AG04450 (cell line): Measurements from ENCODE around the gene INHBC. TPM values are rescaled to one million over a fixed set of nuclear protein-coding genes. Genes with fewer than 3 reads are reported as not detected.

Experiments used
- CTCF ChIA-PET: fragments of 300-600, 350-600 bp; formaldehyde crosslinking; extraction: SDS; loops from one replicate; lab custom pipeline; 2022; ENCODE audit warnings: antibody characterized with exemption, inconsistent platforms; lab: Charles Lee
- POLR2A ChIA-PET: fragments of 350-600 bp; formaldehyde crosslinking; extraction: SDS; loops from one replicate; lab custom pipeline; 2021; ENCODE audit warnings: antibody characterized with exemption, inconsistent platforms; lab: Yijun Ruan, JAX
- DNase-seq: peaks from one replicate; pipeline ENCODE4 v3.0.0-alpha.2; 2011; ENCODE audit warnings: low read depth, low spot score
- H3K27ac ChIP-seq: one replicate; pipeline ENCODE4 v1.5.1; 2012; ENCODE audit warnings: low read depth, low read length, control low read depth
- H3K27me3 ChIP-seq: one replicate; pipeline ENCODE4 v1.6.0; 2012; ENCODE audit warnings: low read length; ENCODE audit not compliant: control insufficient read depth, insufficient read depth
- H3K4me3 ChIP-seq: 2 replicates; pipeline ENCODE4 v1.5.1; 2011; ENCODE audit warnings: mild to moderate bottlenecking, low read depth, low read length, control low read depth
- H3K9me3 ChIP-seq: 2 replicates; pipeline ENCODE4 v1.5.1; 2012; ENCODE audit warnings: low read length; ENCODE audit not compliant: control insufficient read depth, insufficient read depth
- polyA minus RNA-seq: library from RNA; depleted of rRNA, polyadenylated mRNA; stranded (reverse); fragments of >200 nt; gene quantifications from 2 replicates; pipeline ENCODE4 v1.2.3, GENCODE V29; 2011; rRNA and poly(A)+ RNA removed
- polyA plus RNA-seq: library from polyadenylated mRNA; depleted of rRNA; stranded (reverse); fragments of >200 nt; gene quantifications from 2 replicates; pipeline ENCODE4 v1.2.3, GENCODE V29; 2011; rRNA removed
- TF ChIP-seq, protein P1 (sequence below): IDR thresholded peaks from 2 replicates; pipeline ENCODE4 v1.5.1; 2011; ENCODE audit warnings: low read depth, low read length, control low read depth, inconsistent platforms

The INHBC gene, protein sequence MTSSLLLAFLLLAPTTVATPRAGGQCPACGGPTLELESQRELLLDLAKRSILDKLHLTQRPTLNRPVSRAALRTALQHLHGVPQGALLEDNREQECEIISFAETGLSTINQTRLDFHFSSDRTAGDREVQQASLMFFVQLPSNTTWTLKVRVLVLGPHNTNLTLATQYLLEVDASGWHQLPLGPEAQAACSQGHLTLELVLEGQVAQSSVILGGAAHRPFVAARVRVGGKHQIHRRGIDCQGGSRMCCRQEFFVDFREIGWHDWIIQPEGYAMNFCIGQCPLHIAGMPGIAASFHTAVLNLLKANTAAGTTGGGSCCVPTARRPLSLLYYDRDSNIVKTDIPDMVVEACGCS
- polyA plus RNA-seq (not detected in 2 replicates), polyA minus RNA-seq (0.17 TPM in 1 of 2 replicates, not detected in the other)

GRCh38 chr12:57434517-57435223, at the start of gene INHBC:
TSS of gene INHBC (plus strand) at chr12:57434784. CDS start at chr12:57434887, 103 bp downstream.
- no peak for DNase-seq
- no peaks in the 10 kb centered on the region for H3K9me3 ChIP-seq
- CTCF ChIA-PET: interaction anchor here (1.3 kb wide), 1 partner anchor 18 kb away, joined by 5 read pairs; no protein-coding TSS in a partner anchor
- no peak within 1 kb of the TSS for H3K27ac ChIP-seq
- POLR2A ChIA-PET: no interaction called here
- TF ChIP-seq, protein P1, sequence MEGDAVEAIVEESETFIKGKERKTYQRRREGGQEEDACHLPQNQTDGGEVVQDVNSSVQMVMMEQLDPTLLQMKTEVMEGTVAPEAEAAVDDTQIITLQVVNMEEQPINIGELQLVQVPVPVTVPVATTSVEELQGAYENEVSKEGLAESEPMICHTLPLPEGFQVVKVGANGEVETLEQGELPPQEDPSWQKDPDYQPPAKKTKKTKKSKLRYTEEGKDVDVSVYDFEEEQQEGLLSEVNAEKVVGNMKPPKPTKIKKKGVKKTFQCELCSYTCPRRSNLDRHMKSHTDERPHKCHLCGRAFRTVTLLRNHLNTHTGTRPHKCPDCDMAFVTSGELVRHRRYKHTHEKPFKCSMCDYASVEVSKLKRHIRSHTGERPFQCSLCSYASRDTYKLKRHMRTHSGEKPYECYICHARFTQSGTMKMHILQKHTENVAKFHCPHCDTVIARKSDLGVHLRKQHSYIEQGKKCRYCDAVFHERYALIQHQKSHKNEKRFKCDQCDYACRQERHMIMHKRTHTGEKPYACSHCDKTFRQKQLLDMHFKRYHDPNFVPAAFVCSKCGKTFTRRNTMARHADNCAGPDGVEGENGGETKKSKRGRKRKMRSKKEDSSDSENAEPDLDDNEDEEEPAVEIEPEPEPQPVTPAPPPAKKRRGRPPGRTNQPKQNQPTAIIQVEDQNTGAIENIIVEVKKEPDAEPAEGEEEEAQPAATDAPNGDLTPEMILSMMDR: no peak
- H3K4me3 ChIP-seq: no peak within 1 kb of the TSS
- H3K27me3 ChIP-seq: no peaks in the 10 kb centered on the region

- DNase-seq: no peak
- TF ChIP-seq, protein P1: no peak
- Histone ChIP-seq H3K27me3 (no peaks in the 10 kb centered on the region), H3K27ac (no peak overlapping the region), H3K9me3 (peaks cover 3% of the 10 kb centered on the region; the same call in 1 of the 2 replicates), H3K4me3 (no peak overlapping the region)
- ChIA-PET CTCF (interaction anchor here (1.2 kb wide), 1 partner anchor 73 kb away, joined by 9 read pairs; no protein-coding TSS in a partner anchor), POLR2A (interaction anchor here (0.7 kb wide), 1 partner anchor 40 kb away, joined by 3 read pairs; no protein-coding TSS in a partner anchor)
Measured at GRCh38 chr12:57385586-57385985, 49.0 kb upstream of the INHBC start.

DNA sequence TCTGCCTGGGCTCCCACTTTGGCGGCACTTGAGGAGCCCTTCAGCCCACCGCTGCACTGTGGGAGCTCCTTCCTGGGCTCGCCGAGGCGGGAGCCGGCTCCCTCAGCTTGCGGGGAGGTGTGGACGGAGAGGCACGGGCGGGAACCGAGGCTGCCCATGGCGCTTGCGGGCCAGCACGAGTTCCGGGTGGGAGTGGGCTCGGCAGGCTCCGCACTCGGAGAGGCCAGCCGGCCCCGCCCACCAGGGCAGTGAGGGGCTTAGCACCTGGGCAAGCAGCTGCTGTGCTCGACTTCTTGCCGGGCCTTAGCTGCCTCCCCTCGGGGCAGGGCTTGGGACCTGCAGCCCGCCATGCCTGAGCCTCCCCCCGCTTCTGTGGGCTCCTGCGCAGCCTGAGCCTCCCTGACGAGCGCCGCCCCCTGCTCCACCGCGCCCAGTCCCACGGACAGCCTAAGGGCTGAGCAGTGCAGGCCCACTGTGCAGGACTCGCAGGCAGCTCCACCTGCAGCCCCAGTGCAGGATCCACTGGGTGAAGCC, 48.3 kb upstream of the INHBC start:
- H3K27me3 ChIP-seq: no peaks in the 10 kb centered on the region
- no peak overlapping the region for H3K4me3 ChIP-seq
- H3K27ac ChIP-seq: no peak overlapping the region
- peaks cover 3% of the 10 kb centered on the region; the same call in 1 of the 2 replicates for H3K9me3 ChIP-seq
- no peak for DNase-seq
- TF ChIP-seq, protein P1: no peak
- POLR2A ChIA-PET: no interaction called here
- CTCF ChIA-PET: interaction anchor here (1.1 to 1.5 kb wide), 3 partner anchors 67 to 123 kb away, joined by 3 to 9 read pairs (median 7); no protein-coding TSS in a partner anchor

DNA sequence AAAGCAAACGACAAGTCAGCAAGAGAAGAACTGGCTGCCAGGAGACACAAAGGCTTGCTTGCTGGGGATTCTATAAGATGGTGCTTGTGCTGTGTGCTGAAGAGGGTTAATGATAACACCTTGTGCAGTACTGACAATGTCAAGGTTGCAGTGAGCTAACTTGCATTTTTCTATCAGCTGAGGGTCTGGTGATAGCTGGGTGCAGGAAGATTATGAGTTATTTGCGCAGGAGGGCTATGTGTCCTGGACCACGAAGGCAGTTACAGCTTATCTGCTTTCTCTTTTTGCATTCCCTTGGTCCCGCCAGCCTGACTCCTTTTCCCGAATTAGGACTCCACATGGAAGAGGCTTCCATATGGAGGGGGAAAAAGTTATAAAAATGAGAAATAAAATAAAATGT, 46.2 kb upstream of the INHBC start:
- peaks cover 3% of the 10 kb centered on the region; the same call in 1 of the 2 replicates for H3K9me3 ChIP-seq
- TF ChIP-seq, protein P1: no peak
- CTCF ChIA-PET: interaction anchor here (0.7 to 1.6 kb wide), 3 partner anchors 64 to 81 kb away, joined by 3 to 7 read pairs (median 4); no protein-coding TSS in a partner anchor
- no peak overlapping the region for H3K4me3 ChIP-seq
- no peak for DNase-seq
- peak overlapping the region; percentile 53 for H3K27ac ChIP-seq
- POLR2A ChIA-PET: interaction anchor here (1.0 kb wide), 1 partner anchor 64 kb away, joined by 4 read pairs; no protein-coding TSS in a partner anchor
- H3K27me3 ChIP-seq: no peaks in the 10 kb centered on the region
